SKM-1 (cell line): ENCODE data around the gene KDM2B.

Experiments used
- DNase-seq: peaks from one replicate; lab custom pipeline; 2025; ENCODE audit not compliant: unreplicated experiment; lab: John Stamatoyannopoulos, UW

KDM2B gene

DNA sequence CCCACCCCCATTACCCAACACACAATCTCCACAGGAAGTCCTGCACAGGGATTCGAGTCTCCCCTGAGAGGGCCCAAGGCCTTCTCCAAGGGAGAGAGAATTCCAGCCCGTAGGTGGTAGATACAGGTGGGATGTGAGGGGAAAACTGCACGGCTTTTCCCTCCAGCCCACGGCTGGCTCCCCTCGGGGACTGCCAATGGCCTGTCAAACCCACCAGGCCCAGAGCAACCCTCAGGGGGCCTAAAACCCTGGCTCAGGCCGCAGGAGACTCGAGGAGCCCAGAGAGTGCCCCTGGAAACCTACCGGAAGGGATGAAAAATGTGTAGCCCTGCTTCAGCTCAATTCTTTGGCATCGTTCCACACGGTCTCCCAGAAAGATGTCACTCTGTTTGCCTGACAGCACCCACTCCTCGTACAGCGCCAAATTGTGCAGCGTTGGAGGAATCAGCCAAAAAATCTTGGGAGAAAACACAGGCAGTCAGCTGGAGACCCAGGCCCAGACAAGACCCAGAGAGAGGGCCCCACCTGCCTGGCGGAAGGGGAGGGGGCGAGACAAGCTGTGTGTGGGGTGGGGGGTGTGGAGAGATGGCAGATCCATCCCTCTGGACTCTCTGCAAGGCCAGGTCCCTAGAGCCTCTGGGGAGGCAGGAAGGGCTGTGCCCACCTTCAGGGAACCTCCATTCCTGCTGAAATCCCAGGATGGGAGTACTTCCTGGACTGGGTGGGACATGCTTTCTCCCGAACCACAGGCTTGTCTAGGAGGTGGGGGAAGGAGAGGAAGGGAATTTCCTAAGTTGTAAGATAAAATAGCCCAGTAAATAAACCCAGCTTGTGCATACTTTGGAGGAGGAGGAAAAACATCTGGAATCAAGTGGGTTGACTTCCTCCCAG lies 48.1 kb downstream of the KDM2B start:
- no peak for DNase-seq

DNA sequence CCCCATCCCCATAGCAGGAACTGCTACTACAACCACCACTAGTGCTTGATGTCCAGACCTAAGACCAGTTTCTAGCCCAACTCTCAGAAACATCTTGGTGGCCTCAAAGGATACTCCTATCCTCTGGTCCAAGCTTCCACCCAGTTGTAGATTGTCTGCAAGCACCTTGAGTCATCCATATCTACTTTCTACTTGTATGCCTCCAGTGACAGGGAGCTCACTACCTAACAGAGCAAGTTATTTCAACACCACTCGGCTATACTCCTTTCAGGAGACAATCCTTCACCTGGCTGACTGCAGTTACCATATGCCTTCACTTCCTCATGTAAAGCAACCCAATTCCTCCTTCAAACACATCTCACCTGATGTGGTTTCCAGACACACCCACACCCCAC lies 49.5 kb downstream of the KDM2B start:
- no peak for DNase-seq

DNA sequence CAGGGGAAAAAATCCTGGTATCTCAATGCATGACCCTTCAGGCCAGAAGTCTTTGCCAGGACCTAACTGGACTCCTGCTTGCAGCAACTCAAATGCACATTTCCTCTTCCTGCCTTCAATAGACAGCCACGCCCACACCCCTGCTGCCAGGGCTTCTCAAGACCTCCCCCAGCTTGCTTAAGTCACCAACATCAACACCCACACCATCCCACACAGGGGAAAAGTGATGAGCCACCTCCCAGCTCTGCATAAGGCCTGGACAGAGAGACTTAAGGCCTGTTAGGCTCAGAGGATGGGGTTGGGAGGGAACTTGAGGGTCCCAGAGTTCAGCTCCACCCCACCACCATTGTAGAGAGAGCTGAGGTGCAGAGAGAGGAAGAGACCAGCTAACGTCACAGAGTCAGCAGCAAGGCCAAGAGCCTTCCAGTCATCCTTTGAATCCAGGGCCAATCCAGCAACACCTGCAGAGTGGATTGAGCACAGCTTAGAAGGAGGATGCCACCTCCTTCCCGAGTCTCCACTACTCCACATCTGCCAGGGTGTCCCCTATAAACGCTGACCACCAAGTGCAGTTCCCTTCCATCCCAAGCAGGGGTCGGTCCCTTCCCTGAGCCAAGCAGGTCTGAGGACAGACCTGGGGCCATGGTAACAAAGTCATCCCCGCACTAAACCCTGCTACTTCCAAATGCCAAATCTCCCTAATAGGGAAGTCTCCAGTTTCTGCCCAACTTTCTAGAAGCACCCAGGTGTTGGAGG lies 50.0 kb downstream of the KDM2B start:
- peak; percentile 35 for DNase-seq

DNA sequence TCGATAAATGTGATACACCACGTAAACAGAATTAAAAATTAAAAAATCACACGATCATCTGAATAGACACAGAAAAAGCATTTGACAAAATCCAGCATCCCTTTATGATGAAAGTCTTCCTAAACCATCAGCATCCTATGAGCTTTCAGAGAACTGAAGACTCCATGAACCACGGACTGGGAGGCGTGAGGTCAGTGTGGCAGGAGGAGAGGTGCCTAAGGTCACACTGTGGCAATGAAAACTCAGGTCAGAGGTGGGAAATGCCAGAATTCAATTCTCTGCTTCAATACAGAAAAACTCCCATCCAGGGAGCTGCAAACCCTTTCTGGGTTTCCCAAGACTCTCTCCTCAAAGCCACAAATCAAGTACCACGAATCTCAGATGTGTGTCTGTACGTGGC lies 51.6 kb downstream of the KDM2B start:
- DNase-seq = no peak

DNA sequence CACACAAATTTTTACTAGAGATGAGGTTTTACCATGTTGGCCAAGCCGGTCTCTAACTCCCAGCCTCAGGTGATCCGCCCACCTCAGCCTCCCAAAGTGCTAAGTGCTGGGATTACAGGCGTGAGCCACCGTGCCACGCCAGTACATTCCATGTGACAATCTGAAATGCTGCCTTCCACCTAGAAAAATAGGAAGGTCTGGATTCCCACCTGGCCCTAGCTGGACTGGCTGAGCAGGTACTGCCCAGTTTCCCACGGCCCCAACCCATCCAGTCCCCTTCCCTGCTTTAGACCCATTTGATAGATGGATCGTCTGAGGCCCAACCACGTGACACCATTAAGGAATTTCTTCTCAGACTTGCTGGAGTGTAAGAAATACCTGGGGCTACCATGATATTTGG lies 55.4 kb downstream of the KDM2B start:
- no peak for DNase-seq

DNA sequence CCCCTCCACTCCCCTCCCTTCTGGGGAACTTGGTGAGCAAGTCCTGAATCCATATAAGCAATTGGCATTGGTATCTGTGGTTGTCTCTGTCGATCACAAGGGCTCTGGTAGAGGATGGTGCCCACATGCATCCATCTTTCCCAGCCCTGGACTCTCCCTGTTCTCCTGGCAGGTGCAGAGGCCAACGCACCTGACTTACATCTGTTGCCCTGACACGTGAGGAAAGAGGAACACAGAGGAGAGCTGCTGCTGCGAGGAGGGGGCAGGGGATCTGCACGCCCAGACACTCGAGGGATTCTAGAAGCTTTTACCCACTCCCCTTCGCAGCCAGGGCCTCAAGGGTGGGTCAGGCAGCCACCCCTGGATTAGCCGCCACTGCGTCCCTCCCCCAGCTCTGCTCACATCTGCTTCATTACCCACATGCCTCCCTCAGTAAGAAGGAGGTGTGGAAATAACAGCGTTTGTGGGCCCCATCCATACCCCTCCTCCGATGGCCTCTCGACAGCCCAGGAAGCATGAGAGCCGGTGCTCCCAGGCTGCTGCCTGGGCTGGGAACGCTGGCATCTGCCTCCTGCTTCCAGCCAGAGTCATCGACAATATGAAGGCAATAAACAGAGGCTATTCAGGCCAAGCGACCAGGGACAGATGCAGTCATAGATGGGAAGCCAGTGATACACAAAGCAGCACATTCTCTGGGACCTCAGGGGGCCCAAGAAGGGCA lies 56.5 kb downstream of the KDM2B start:
- DNase-seq = no peak

DNA sequence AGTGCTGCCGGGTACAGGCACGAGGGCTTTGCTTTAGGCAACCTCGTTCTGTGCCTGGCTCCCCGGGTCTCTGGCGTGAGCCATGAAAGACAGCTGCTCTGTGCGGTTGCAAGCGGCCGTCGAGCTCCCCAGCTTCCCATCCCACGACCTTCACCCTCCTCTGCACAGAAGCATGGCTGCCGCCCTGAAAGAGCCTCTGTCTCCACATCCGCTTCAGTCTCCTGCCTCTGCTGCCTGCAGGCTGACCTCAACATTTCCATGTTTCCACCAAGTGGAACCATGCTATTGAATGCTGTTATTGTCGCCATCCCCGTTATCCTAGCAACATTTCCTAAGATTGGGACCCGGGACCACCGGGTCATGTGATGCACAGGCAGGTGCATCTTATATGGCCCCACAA lies 57.1 kb downstream of the KDM2B start:
- no peak for DNase-seq

DNA sequence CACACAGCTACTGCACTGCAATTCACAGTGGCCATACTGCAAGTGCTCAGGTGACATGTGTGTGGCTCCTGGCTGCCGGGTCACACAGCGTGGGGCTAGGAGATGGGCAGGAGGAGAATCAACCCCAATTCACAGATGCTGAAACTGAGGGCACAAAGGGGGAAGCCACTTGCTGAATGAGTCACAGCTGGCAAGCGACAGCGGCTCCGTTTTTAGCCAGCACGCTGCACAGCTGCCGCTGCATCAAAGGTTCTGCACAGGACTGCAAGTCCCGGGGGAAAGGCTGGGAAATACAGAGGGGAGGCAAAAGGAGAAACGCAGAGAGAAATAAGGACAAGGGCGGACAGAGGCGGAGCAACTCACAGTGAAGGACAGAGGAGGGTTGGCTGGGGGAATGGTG lies 57.9 kb downstream of the KDM2B start:
- DNase-seq = no peak

DNA sequence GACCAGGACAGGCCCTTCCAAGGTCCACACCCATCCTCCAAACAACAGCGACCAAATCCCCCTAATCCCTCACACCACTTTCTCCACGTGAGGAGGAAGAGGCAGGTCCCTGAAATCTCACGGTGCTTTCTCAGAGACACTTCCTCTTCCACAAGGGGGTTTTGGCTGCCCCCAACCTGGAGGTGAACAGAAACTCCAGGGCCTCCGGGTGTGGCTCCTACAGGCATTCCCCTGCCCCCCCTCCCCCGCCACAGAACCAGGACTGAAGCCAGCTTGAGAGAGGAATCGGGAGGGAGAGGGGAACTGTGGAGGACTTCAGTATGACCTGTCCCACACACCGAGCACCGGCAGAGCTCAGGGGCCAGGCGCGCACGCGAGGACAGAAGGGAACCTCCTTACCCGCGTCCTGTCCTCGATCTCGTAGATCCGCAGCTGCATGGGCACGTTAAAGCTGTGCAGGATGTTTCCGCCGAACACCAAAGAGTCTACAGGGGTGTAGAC lies 60.2 kb downstream of the KDM2B start:
- no peak for DNase-seq

DNA sequence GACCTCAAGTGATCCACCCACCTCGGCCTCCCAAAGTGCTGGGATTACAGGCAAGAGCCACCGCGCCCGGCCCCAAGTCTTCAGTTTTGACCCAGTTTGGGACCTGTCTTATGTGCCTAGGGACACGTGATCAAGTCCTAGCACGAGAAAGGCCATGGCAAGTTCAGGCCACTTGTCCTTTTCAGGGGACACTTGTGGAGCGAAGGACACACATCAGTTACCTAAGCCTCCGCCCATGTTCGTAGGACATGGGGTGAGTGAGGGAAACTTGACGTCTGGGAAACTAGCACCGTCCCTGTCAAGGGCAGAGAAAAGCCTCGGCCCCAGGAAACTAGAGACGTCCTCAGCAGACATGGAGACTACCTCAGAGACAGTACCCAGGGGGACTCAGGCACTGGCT lies 60.7 kb downstream of the KDM2B start:
- no peak for DNase-seq

DNA sequence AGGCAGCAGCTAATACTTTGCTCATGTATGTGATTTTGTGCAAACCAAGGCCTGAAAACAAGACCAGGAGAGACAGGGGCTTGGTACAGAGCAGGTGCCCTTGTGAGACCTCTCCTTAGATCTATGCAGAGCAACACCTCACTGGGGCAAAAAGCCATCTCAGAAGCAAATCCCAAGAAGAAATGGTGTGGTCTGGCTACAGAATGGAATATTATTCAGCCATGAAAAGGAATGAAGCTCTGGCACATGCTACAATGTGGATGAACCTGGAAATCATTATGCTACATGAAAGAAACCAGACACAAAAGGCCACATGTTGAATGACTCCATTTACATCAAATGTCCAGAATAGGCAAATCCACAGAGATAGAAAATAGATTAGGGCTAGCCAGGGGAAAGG lies 61.6 kb downstream of the KDM2B start:
- DNase-seq = no peak

DNA sequence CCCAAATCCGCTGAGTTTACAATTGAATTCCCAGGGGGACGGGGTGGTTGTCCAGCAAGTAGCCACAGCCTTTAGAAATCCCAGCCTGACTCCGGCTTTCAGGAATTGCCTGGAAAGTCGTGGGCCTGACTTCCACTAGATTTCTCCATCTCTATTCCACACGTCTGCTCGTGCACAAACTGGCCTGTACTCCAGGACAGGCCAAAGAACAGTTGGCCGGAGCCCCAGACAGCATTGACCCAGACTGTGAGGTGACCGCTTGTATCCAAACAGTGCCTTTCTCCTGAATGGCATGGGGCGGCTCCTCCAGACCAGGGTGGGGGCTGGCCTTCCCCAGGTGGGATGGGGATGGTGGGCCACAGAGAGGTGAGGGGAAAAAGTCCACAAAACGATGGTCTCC lies 62.2 kb downstream of the KDM2B start:
- no peak for DNase-seq

DNA sequence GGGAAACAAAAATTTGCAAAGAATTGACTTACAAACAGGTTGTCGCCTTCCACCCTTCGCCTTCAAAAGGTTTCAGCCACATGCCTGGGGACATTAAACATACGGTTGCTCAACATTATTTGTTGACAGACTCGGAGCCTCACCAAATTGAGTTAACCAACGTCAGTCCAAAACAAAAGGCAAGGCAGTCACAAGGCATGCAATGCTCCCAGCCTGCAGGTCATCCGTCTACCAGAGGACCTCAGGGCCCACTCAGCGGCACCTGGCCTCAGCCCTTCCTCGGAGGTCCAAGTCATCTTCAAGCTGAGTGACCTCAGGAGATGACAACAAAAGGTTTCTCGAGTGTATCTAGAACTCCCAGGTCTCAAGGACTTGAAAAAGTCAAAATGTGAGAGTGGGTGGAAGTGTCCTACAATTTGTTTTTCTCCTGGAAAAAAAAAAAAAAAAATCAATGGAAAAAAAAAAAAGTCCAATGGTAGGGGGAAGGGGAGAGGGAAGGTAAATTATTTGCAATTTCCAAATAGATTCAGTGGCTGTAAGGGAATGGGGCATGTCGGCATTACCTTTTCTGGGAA lies 64.3 kb downstream of the KDM2B start:
- no peak for DNase-seq

DNA sequence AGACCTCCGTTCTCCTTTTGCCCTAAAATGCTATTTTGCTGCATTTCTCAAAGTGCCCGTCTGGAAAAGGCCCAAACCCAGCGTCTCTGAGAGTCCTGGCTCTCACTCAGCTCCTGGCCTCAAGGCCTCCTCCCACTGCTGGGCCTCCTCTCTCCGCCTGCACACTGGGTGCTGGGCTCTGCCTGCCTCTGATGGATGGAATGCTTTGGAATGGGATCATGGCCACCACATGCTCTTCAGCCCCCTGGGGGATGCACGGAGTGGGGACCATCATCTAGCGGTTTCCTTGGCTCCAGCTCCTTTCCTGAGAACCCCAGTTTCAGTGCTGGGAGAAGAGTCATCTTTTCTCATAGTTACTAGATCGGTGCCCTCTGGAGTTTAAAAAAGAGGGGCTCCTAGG lies 65.2 kb downstream of the KDM2B start:
- DNase-seq = no peak

DNA sequence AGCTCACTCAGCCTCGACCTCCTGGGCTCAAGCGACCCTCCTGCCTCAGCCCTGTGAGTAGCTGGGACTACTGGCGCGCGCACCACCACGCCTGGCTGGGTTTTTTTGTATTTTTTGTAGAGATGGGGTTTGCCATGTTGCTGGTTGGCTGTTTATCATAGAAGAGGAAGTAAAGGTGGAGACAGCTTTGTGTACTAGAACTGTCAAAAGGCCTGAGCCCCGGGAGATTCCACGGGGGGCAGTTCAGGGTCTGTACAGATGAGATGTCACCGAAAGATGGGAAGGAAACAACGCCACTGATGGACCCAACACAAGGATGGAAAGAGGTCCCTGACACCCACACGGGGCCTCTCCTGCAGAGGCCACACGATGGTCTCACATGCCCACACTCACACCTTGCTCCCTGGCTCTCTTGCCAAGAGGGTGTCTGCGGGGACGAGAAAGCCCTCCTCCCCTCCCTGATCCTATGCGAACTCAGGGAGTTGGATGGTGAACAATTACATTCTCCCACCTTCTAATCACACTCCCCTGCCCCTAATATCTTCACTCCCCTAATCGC lies 66.6 kb downstream of the KDM2B start:
- no peak for DNase-seq

DNA sequence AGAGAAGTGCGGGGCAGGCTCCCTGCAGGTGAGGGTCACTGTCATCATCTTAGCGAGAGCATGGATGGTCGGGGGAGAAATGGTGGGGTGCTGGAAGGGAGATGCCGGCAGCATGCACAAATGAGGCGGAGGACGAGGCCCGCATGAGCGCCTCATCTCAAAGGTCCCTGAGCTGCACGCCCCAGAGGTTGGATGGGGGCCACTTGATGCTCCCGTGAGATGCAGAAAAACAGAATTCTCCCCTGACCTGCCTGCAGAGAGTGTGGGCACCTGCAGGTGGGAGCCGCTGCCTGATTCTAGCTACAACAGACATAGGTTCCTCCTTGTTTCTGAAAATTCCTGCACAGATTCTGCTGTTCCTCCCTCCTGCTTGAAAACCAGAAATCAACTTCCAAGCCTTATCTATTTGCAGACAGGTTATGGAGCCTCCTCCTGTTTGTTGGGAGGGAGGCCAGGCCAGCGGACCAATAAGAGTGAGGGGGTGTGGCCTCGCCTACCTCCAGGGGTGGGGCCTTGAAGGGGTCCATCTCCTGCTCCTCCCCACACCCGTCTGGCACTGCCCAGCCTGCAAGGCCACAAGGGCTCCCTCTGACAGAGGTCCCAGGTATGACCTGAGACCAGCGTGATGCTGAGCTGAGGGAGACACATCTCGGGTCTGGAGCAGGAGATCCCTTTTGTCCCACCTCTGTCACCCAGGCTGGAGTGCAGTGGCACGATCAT lies 67.2 kb downstream of the KDM2B start:
- DNase-seq = no peak

DNA sequence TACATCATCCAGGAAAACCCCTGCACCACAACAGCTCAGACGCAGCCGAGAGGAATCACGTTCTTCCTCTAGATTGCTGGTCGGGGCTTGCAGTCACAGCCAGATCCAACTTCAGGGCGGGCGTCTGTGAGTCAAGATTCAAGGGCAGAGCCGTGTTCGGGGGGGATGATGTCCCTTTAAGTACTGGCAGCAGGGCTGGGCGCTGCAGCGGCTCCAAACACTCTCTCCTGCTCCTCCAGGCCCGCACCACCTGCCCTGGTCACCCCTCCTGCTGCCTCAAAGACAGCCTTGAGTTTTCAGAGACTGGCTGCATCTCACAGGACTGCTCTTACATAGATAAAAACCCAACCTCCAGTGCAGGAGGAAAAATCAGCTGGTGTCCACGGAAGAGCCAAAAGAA lies 68.3 kb downstream of the KDM2B start:
- no peak for DNase-seq

DNA sequence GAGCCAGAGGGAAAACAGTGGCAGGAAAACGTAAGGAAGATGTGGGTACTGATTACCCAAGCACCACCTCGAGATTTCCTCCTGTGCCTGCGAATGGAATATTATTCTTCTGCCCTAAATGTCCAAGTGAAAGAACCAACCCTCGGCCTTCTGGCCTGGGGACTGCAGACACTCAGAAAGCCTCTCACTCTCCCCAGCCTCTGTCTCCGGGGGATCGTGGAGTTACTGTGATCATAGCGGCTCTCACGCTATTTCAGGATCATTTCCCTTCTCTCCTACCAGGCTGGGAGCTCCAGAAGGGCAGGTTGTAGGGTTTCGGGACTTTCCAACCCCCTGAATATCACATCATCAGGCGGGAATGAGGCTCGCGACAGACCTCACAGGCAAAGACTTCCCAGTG lies 68.9 kb downstream of the KDM2B start:
- no peak for DNase-seq

DNA sequence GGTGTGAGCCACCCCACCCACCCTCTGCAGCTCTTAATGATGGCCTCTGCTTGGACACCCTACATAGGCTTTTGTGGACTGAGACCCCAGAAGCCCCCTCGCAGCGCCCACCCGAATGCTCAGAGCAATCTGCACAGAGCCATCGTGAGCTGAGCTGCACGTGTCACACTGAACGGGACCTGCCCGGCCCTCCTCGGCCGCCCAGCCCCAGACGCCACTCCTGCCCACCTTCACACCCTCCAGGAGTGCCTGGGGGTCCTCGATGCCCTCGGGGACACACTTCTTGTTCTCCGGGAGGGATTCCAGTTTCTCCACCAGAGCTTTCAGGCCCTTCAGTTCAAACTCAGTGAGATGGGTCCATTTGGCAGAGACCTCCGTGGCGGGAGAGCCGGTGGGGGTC lies 71.5 kb downstream of the KDM2B start:
- DNase-seq = no peak

DNA sequence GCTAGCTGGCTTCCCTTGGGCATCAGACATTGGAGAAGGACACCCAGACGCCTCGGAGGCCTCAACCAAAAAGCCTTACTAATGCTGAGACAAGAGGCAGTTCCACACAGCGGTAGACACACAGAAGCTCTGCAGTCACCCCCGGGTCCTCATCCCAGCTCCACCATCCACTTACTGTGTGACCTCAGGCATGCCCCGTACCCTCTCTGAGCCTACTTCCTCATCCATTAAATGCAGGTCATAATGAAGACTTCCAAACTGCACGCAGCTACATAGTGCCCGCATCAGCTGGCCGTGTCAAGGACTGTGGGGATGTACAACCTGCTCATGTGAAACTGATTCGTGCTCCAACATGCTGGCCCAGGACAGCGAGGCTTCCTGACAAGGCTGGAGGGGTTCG lies 72.3 kb downstream of the KDM2B start:
- DNase-seq = no peak
